HCT116 (cell line): ENCODE data around the gene PKN2. TPM values are rescaled to one million over a fixed set of nuclear protein-coding genes. Genes with fewer than 3 reads are reported as not detected.

Source experiments
- ATAC-seq: fragments of 200-7000 bp; cut with Tn5 transposase; 2 replicates; pipeline ENCODE4 v1.9.1; 2020; ENCODE audit warnings: mild to moderate bottlenecking, moderate library complexity
- BruUV-seq: library from RNA; stranded (reverse); fragments of 400-500 nt; replicated peaks from 2 replicates; lab custom pipeline; 2021; lab: Mats Ljungman, UMichigan
- CTCF ChIA-PET: fragments of 300-600 bp; sonication (Branson Sonifier 250); formaldehyde crosslinking; loops from one replicate; lab custom pipeline; 2021; ENCODE audit warnings: antibody characterized with exemption; lab: Charles Lee
- POLR2A ChIA-PET: fragments of 300-600, 350-600 bp; sonication (Branson Sonifier 250); formaldehyde crosslinking; loops from one replicate; lab custom pipeline; 2021; ENCODE audit warnings: antibody characterized with exemption; lab: Charles Lee
- RAD21 ChIA-PET, 2 experiments: fragments of 300-600 bp; sonication (Branson Sonifier 250); formaldehyde crosslinking; loops; one replicate each; lab custom pipeline; 2023; ENCODE audit warnings: low total read pairs in 2 of 2; ENCODE audit not compliant: uncharacterized antibody in 2 of 2, unreplicated experiment in 2 of 2, low non-redundant PET in 1 of 2; lab: Charles Lee
- DNase-seq: peaks from one replicate; pipeline ENCODE4 v3.0.0-alpha.2; 2010; ENCODE audit warnings: low read depth, low spot score
- H2AFZ ChIP-seq: fragments of 200-600 bp; shearing (Covaris generic), sonication (generic); 2 replicates; pipeline ENCODE4 v1.6.1; 2017; ENCODE audit warnings: low read depth, mixed run types, mixed read lengths, antibody characterized with exemption, low read length; ENCODE audit not compliant: poor library complexity, severe bottlenecking
- H3K27ac ChIP-seq: 2 replicates; pipeline ENCODE4 v1.5.1; 2012; ENCODE audit warnings: low read depth, low read length
- H3K27me3 ChIP-seq: fragments of 200-600 bp; sonication (generic); 2 replicates; pipeline ENCODE4 v1.6.1; 2016; ENCODE audit warnings: mixed run types, low read length, mixed read lengths; ENCODE audit not compliant: insufficient read depth
- H3K36me3 ChIP-seq, 2 experiments: fragments of 200-500 bp in 1 of 2; fragments of 200-600 bp in 1 of 2; sonication (Bioruptor generic) in 1 of 2; sonication (generic) in 1 of 2; 2 replicates each; pipeline versions ENCODE4 v1.5.1 to v1.6.1; 2014 to 2016; ENCODE audit warnings: low read length in 2 of 2, inconsistent platforms in 1 of 2, mixed read lengths in 1 of 2, mixed run types in 1 of 2; ENCODE audit not compliant: insufficient read depth in 2 of 2, control insufficient read depth in 1 of 2
- H3K4me1 ChIP-seq, 2 experiments: fragments of 200-600 bp in 1 of 2; sonication (generic) in 1 of 2; 2 replicates each; pipeline versions ENCODE4 v1.5.1 to v1.6.1; 2012 to 2017; ENCODE audit warnings: low read length in 2 of 2, inconsistent platforms in 1 of 2, mild to moderate bottlenecking in 1 of 2, mixed read lengths in 1 of 2, mixed run types in 1 of 2, moderate library complexity in 1 of 2; ENCODE audit not compliant: insufficient read depth in 2 of 2, control insufficient read depth in 1 of 2
- H3K4me2 ChIP-seq: fragments of 200-600 bp; sonication (generic); 2 replicates; pipeline ENCODE4 v1.6.1; 2017; ENCODE audit warnings: mixed run types, low read length, mixed read lengths
- H3K4me3 ChIP-seq, 2 experiments: fragments of 200-600 bp in 1 of 2; sonication (generic) in 1 of 2; replicated peaks in 1 of 2; 2 replicates each; pipeline ENCODE4 v1.5.1; 2011 to 2016; ENCODE audit warnings: low read length in 2 of 2, control low read depth in 1 of 2, low read depth in 1 of 2, mild to moderate bottlenecking in 1 of 2, mixed read lengths in 1 of 2, mixed run types in 1 of 2
- H3K79me2 ChIP-seq: fragments of 200-600 bp; sonication (generic); 2 replicates; pipeline ENCODE4 v1.6.1; 2017; ENCODE audit warnings: mild to moderate bottlenecking, mixed run types, low read length, moderate library complexity, mixed read lengths; ENCODE audit not compliant: insufficient read depth
- H3K9ac ChIP-seq: fragments of 200-600 bp; sonication (generic); 2 replicates; pipeline ENCODE4 v1.6.1; 2016; ENCODE audit warnings: low read length, mixed read lengths
- H3K9me2 ChIP-seq: fragments of 200-600 bp; sonication (generic), shearing (Covaris generic); 2 replicates; pipeline ENCODE4 v1.6.1; 2017; ENCODE audit warnings: mixed run types, mild to moderate bottlenecking, moderate library complexity; ENCODE audit not compliant: insufficient read depth
- H3K9me3 ChIP-seq, 2 experiments: fragments of 200-500 bp in 1 of 2; fragments of 200-600 bp in 1 of 2; sonication (Bioruptor generic) in 1 of 2; sonication (generic) in 1 of 2; 2 replicates each; pipeline ENCODE4 v1.6.1; 2014 to 2017; ENCODE audit warnings: low read length in 2 of 2, mixed read lengths in 2 of 2, inconsistent platforms in 1 of 2, low read depth in 1 of 2, mild to moderate bottlenecking in 1 of 2, mixed run types in 1 of 2, moderate library complexity in 1 of 2; ENCODE audit not compliant: control insufficient read depth in 1 of 2, insufficient read depth in 1 of 2
- H4K20me1 ChIP-seq: fragments of 200-600 bp; sonication (generic), shearing (Covaris generic); 2 replicates; pipeline ENCODE4 v1.6.1; 2017; ENCODE audit warnings: mixed run types, mild to moderate bottlenecking, moderate library complexity; ENCODE audit not compliant: insufficient read depth
- CBX3 ChIP-seq: IDR thresholded peaks from 2 replicates; pipeline ENCODE4 v1.6.1; 2012; ENCODE audit warnings: low read depth
- CEBPB ChIP-seq: IDR thresholded peaks from 2 replicates; pipeline ENCODE4 v1.6.1; 2012; ENCODE audit warnings: low read depth
- CTCF ChIP-seq, 3 experiments: fragments of 200-600 bp in 1 of 3; sonication (generic) in 1 of 3; IDR thresholded peaks in 2 of 3; conservative IDR thresholded peaks in 1 of 3; 2 replicates each; pipeline ENCODE4 v1.5.1; 2012 to 2017; ENCODE audit warnings: low read depth in 2 of 3, low read length in 2 of 3, antibody characterized with exemption in 1 of 3, borderline replicate concordance in 1 of 3, control low read depth in 1 of 3, mild to moderate bottlenecking in 1 of 3, mixed read lengths in 1 of 3, mixed run types in 1 of 3, moderate library complexity in 1 of 3; ENCODE audit not compliant: insufficient read depth in 1 of 3
- EZH2 ChIP-seq: fragments of 200-600 bp; sonication (generic); IDR thresholded peaks from 2 replicates; pipeline ENCODE4 v1.6.1; 2017; ENCODE audit warnings: antibody characterized with exemption, mixed run types
- EZH2phosphoT487 ChIP-seq: fragments of 200-600 bp; IDR thresholded peaks from 2 replicates; pipeline ENCODE4 v1.6.1; 2018; ENCODE audit warnings: antibody characterized with exemption, borderline replicate concordance
- FOSL1 ChIP-seq: IDR thresholded peaks from 2 replicates; pipeline ENCODE4 v1.6.1; 2012; ENCODE audit warnings: low read depth
- POLR2A ChIP-seq: IDR thresholded peaks from 2 replicates; pipeline ENCODE4 v1.7.0; 2011; ENCODE audit warnings: borderline replicate concordance; ENCODE audit not compliant: insufficient read depth, insufficient read length; ENCODE audit errors: extremely low read depth
- REST ChIP-seq: IDR thresholded peaks from 2 replicates; pipeline ENCODE4 v1.6.1; 2012; ENCODE audit warnings: low read depth
- TCF7L2 ChIP-seq: IDR thresholded peaks from 2 replicates; pipeline ENCODE4 v1.7.0; 2011; ENCODE audit warnings: borderline replicate concordance, inconsistent platforms; ENCODE audit not compliant: insufficient read depth, insufficient read length; ENCODE audit errors: extremely low read depth
- YY1 ChIP-seq: IDR thresholded peaks from 2 replicates; pipeline ENCODE4 v1.6.1; 2011; ENCODE audit warnings: low read length, low read depth, moderate library complexity, mild to moderate bottlenecking; ENCODE audit not compliant: insufficient replicate concordance; ENCODE audit errors: extremely low read depth
- ZFX ChIP-seq: fragments of 450-650 bp; IDR thresholded peaks from 2 replicates; pipeline ENCODE4 v1.6.1; 2017
- ZNF274 ChIP-seq: fragments of 200-500 bp; sonication (Bioruptor generic); IDR thresholded peaks from 2 replicates; pipeline ENCODE4 v1.6.1; 2014; ENCODE audit warnings: mild to moderate bottlenecking, low read depth, low read length, inconsistent platforms
- intact Hi-C: fragments of 100-400 bp; cut with micrococcal nuclease; formaldehyde crosslinking; loops from 2 replicates; pipeline ENCODE4 v1.10.0; 2022
- total RNA-seq: library from RNA; stranded (reverse); gene quantifications from one replicate; pipeline ENCODE4 v1.2.1, GENCODE V29; 2021; ENCODE audit not compliant: unreplicated experiment
- TF ChIP-seq, protein P1 (sequence below): IDR thresholded peaks from 2 replicates; pipeline ENCODE4 v1.6.1; 2012

The PKN2 gene
- total RNA-seq, 1 experiment from 2014 or later, result 44.3 TPM

- no peaks in the 10 kb centered on the region for H3K9me3 ChIP-seq
- BruUV-seq, result no TSS peak
- TF ChIP-seq CBX3 (no peak), ZFX (no peak)
- TF ChIP-seq, protein P1, sequence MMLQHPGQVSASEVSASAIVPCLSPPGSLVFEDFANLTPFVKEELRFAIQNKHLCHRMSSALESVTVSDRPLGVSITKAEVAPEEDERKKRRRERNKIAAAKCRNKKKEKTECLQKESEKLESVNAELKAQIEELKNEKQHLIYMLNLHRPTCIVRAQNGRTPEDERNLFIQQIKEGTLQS, result no peak
- TF ChIP-seq, all 23 proteins: peak for 0
- H2AFZ ChIP-seq, result no peak overlapping the region
- POLR2A ChIA-PET, result no interaction called here
- no peaks in the 10 kb centered on the region for H3K79me2 ChIP-seq
- ATAC-seq, result no peak
- H3K36me3 ChIP-seq, result no peaks in the 10 kb centered on the region
- no peak overlapping the region for H3K9ac ChIP-seq
- CTCF ChIA-PET, result no interaction called here
- no peaks in the 10 kb centered on the region for H3K9me2 ChIP-seq
- no peaks in the 10 kb centered on the region for H3K27me3 ChIP-seq
- no peaks in the 10 kb centered on the region for H3K4me1 ChIP-seq
- no peak for DNase-seq
- no peak overlapping the region for H3K27ac ChIP-seq
- intact Hi-C loops, result no loop called here
- RAD21 ChIA-PET, result no interaction called here
- no peaks in the 10 kb centered on the region for H4K20me1 ChIP-seq
- H3K4me3 ChIP-seq, result no peak overlapping the region
- H3K4me2 ChIP-seq, result no peak overlapping the region
Measured at GRCh38 chr1:88649932-88650331, 34.1 kb upstream of the PKN2 start.

GRCh38 chr1:88650676-88651418, 33.2 kb upstream of the PKN2 start:
- no TSS peak for BruUV-seq
- ChIA-PET CTCF (no interaction called here), POLR2A (no interaction called here), RAD21 (no interaction called here)
- Histone ChIP-seq H3K4me3 (no peak overlapping the region), H2AFZ (no peak overlapping the region), H3K36me3 (no peaks in the 10 kb centered on the region), H3K9me3 (no peaks in the 10 kb centered on the region), H4K20me1 (no peaks in the 10 kb centered on the region), H3K27me3 (no peaks in the 10 kb centered on the region), H3K9ac (no peak overlapping the region), H3K4me2 (no peak overlapping the region), H3K79me2 (no peaks in the 10 kb centered on the region), H3K4me1 (no peaks in the 10 kb centered on the region), H3K27ac (no peak overlapping the region), H3K9me2 (no peaks in the 10 kb centered on the region)
- intact Hi-C loops, result no loop called here
- DNase-seq (no peak), ATAC-seq (no peak)
- TF ChIP-seq POLR2A (no peak), ZFX (no peak), REST (no peak), ZNF274 (no peak), CEBPB (no peak), CTCF (IDR thresholded peaks at IDR 0.05 in 2 of 3, conservative IDR thresholded peaks at IDR 0.05 in 1 of 3; ENCODE audit: borderline replicate concordance in 1 of 3, insufficient read depth in 1 of 3, low read depth in 2 of 3, low read length in 2 of 3) (no peak), FOSL1 (no peak), TCF7L2 (no peak), EZH2phosphoT487 (no peak), EZH2 (no peak), YY1 (no peak)
- TF ChIP-seq, protein P1, result no peak
